Common myeloid progenitor, CD34-positive (primary cell): Measurements from ENCODE around the gene S100A10.

Experiments used
- CTCF ChIA-PET: fragments of 350-600 bp; sonication (Branson Sonifier 250); formaldehyde crosslinking; loops from one replicate; lab custom pipeline; 2021; ENCODE audit warnings: antibody characterized with exemption; lab: Charles Lee
- POLR2A ChIA-PET: fragments of 350-600 bp; sonication (Branson Sonifier 250); formaldehyde crosslinking; loops from one replicate; lab custom pipeline; 2021; ENCODE audit warnings: antibody characterized with exemption; lab: Charles Lee
- DNase-seq, 3 donors: peaks; one replicate each; pipeline versions ENCODE4 v3.0.0 to v3.0.0-alpha.2; 2013
- H3K27ac ChIP-seq, 2 experiments: 1 replicate in 1 of 2; 2 replicates in 1 of 2; pipeline ENCODE4 v1.7.0; 2013; ENCODE audit warnings: inconsistent platforms in 2 of 2, low read length in 2 of 2, mild to moderate bottlenecking in 2 of 2, low read depth in 1 of 2, moderate library complexity in 1 of 2; ENCODE audit not compliant: severe bottlenecking in 2 of 2, insufficient read depth in 1 of 2, poor library complexity in 1 of 2
- H3K27me3 ChIP-seq, 5 experiments: replicated peaks in 2 of 5; 1 replicate in 3 of 5; 2 replicates in 2 of 5; pipeline versions ENCODE4 v1.6.1 to v1.7.0; 2013; ENCODE audit warnings: low read length in 4 of 5, mild to moderate bottlenecking in 2 of 5, moderate library complexity in 2 of 5, inconsistent platforms in 1 of 5; ENCODE audit not compliant: insufficient read depth in 5 of 5, control insufficient read depth in 4 of 5
- H3K36me3 ChIP-seq, 4 experiments: 1 replicate in 2 of 4; 2 replicates in 2 of 4; pipeline versions ENCODE4 v1.6.1 to v1.7.0; 2013; ENCODE audit warnings: low read length in 3 of 4, control low read depth in 1 of 4, mild to moderate bottlenecking in 1 of 4; ENCODE audit not compliant: control insufficient read depth in 4 of 4, insufficient read depth in 4 of 4
- H3K4me1 ChIP-seq, 4 experiments: 1 replicate in 3 of 4; 2 replicates in 1 of 4; pipeline versions ENCODE4 v1.6.1 to v1.7.1; 2013; ENCODE audit warnings: low read length in 3 of 4, mild to moderate bottlenecking in 3 of 4, control low read depth in 1 of 4, inconsistent platforms in 1 of 4, moderate library complexity in 1 of 4; ENCODE audit not compliant: control insufficient read depth in 4 of 4, insufficient read depth in 4 of 4; ENCODE audit errors: control extremely low read depth in 1 of 4
- H3K4me3 ChIP-seq, 7 experiments: 1 replicate in 4 of 7; 2 replicates in 3 of 7; pipeline versions ENCODE4 v1.5.1 to v1.7.0; 2013; ENCODE audit warnings: mild to moderate bottlenecking in 7 of 7, low read length in 6 of 7, moderate library complexity in 6 of 7, inconsistent platforms in 2 of 7, low read depth in 2 of 7, control low read depth in 1 of 7; ENCODE audit not compliant: insufficient read depth in 4 of 7, control insufficient read depth in 1 of 7; ENCODE audit errors: extremely low read depth in 1 of 7
- H3K9me3 ChIP-seq, 5 experiments: 1 replicate in 4 of 5; 2 replicates in 1 of 5; pipeline versions ENCODE4 v1.6.1 to v1.7.1; 2013; ENCODE audit warnings: low read length in 4 of 5, mild to moderate bottlenecking in 2 of 5, inconsistent platforms in 1 of 5, low read depth in 1 of 5, moderate library complexity in 1 of 5; ENCODE audit not compliant: control insufficient read depth in 4 of 5, insufficient read depth in 2 of 5; ENCODE audit errors: control extremely low read depth in 1 of 5
- WGBS: methylation state at CpG from one replicate; pipeline ENCODE4 v1.1.5; 2013; ENCODE audit not compliant: insufficient coverage; 5-methylcytosine and 5-hydroxymethylcytosine counted together

The S100A10 gene

DNA sequence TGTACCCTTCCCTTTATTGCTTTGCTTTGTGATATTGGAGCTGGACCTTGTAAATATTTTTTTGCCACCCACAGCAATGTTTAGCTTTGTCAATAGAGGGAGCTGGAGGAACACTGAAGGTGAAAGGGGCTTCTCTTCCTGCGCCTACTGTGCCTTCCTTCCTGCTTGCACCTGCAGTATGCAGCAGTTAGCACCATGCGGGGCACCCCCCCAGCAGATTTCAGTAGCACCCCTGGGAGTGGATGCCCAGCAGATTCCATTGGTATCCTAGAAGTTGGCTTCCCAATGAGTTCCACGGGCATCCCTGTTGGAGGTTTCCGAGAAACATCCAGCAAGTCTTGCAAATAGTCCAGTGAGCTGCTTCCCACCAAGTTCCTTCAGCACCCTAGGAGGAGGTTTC is 25.6 kb downstream of the S100A10 start:
- Histone ChIP-seq H3K4me1 (peaks cover 0 to 25% (median 16%) of the 10 kb centered on the region in 4 experiments), H3K36me3 (no peaks in the 10 kb centered on the region), H3K27me3 (peaks cover 0 to 2% (median 0%) of the 10 kb centered on the region in 5 experiments), H3K9me3 (no peaks in the 10 kb centered on the region), H3K4me3 (no peak overlapping the region), H3K27ac (no peak overlapping the region)
- 41% methylated on average over 4 of the region's 4 CpGs for WGBS
- CTCF ChIA-PET, result interaction anchor here (0.6 to 11.1 kb wide), 19 partner anchors 16 to 1685 kb away, joined by 3 to 162 read pairs (median 5); partner anchors contain the start of gene CIART
- POLR2A ChIA-PET, result interaction anchor here (0.7 to 1.1 kb wide), 2 partner anchors 32 to 34 kb away, joined by 4 to 8 read pairs; no protein-coding TSS in a partner anchor
- DNase-seq, result peak; percentile 48 to 66 (median 55)

GRCh38 chr1:151967091-151967490 is 26.6 kb downstream of the S100A10 start:
- POLR2A ChIA-PET, result interaction anchor here (1.1 kb wide), 1 partner anchor 35 kb away, joined by 8 read pairs; no protein-coding TSS in a partner anchor
- CTCF ChIA-PET, result interaction anchor here (0.9 to 11.1 kb wide), 13 partner anchors 15 to 85 kb away, joined by 3 to 162 read pairs (median 8); no protein-coding TSS in a partner anchor
- WGBS, result no CpG with 5 or more reads among the region's 1 CpG

DNA sequence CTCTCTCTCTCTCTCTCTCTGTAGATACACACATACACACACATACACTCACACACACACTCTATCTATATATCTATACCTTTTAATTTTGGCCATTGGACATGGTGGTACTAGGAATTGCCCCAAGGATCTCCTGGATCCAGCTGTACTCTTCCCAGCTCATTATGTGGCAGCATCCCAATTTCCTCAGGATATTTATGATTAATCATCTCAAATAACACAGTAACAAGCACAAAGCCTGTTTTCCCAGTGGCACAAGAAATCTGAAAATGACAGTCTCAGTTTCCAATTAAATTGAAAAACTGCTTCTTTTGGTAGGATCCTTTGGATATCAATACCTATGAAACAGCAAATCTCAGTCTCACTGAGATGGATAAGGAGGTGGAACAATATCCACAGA is 27.6 kb downstream of the S100A10 start:
- Histone ChIP-seq H3K36me3 (no peaks in the 10 kb centered on the region), H3K27me3 (peaks cover 0 to 2% (median 0%) of the 10 kb centered on the region in 5 experiments), H3K27ac (no peak overlapping the region), H3K4me3 (no peak overlapping the region), H3K4me1 (peaks cover 0 to 23% (median 10%) of the 10 kb centered on the region in 4 experiments), H3K9me3 (no peaks in the 10 kb centered on the region)
- no peak for DNase-seq
- POLR2A ChIA-PET, result no interaction called here
- CTCF ChIA-PET, result interaction anchor here (8.2 to 11.1 kb wide), 3 partner anchors 19 to 34 kb away, joined by 103 to 162 read pairs (median 141); no protein-coding TSS in a partner anchor

More at GRCh38 chr1:151967091-151967490, 26.6 kb downstream of the S100A10 start:
- Histone ChIP-seq H3K4me1 (peaks cover 0 to 19% (median 10%) of the 10 kb centered on the region in 4 experiments), H3K27ac (no peak overlapping the region), H3K36me3 (no peaks in the 10 kb centered on the region), H3K9me3 (no peaks in the 10 kb centered on the region), H3K4me3 (no peak overlapping the region), H3K27me3 (peaks cover 0 to 2% (median 0%) of the 10 kb centered on the region in 5 experiments)
- DNase-seq, result no peak

DNA sequence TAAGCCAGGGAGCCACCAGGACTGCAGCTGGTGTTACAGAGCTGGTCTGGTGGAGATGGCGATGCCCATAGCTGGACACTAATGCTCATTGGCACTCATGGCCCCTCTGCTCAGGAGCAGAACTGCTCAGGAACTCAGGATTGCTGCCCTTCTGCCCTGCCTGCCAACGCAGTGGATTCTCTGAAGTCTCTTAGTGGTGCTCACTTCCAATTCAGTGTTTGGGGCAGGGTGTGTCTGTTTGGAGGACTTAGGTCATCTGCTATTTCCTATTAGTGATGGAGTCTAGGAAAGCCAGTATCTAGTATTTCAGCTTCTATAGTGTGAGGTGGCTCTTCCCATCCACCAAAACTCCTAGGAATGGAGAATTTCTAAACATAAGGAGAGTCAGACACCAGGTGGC is 29.1 kb downstream of the S100A10 start:
- Histone ChIP-seq H3K4me1 (peaks cover 0 to 31% (median 15%) of the 10 kb centered on the region in 4 experiments), H3K36me3 (no peaks in the 10 kb centered on the region), H3K9me3 (no peaks in the 10 kb centered on the region), H3K27ac (no peak overlapping the region), H3K27me3 (peaks cover 0 to 2% (median 0%) of the 10 kb centered on the region in 5 experiments), H3K4me3 (no peak overlapping the region)
- CTCF ChIA-PET, result interaction anchor here (1.3 to 11.1 kb wide), 5 partner anchors 10 to 35 kb away, joined by 3 to 162 read pairs (median 103); no protein-coding TSS in a partner anchor
- WGBS, result 100% methylated on average over 1 of the region's 2 CpGs
- POLR2A ChIA-PET, result no interaction called here
- DNase-seq, result no peak

DNA sequence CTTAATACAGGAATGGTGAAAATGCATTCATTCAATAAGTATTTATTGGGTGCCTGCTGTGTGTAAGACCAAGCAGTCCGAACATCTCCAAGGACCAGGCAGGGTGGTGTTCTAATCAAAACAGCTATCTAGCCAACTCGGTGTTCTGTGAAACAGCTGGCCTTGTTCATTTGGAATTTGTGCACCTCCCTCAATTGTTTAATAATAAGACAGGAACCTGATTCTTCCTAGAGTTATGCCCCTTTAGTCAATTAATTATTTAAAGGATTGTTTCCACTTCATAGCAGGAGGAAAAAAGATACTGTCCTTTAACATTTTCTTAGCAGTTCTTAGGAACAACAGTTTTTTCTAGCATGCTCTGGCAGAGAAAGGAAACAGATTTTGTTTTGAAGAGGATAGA is 30.4 kb downstream of the S100A10 start:
- H3K36me3 ChIP-seq, result no peaks in the 10 kb centered on the region
- H3K4me3 ChIP-seq, result no peak overlapping the region
- DNase-seq, result no peak
- 100% methylated on average over 2 of the region's 2 CpGs for WGBS
- POLR2A ChIA-PET, result no interaction called here
- H3K9me3 ChIP-seq, result no peaks in the 10 kb centered on the region
- H3K4me1 ChIP-seq, result peaks cover 0 to 21% (median 11%) of the 10 kb centered on the region in 4 experiments
- peaks cover 0 to 2% (median 0%) of the 10 kb centered on the region in 5 experiments for H3K27me3 ChIP-seq
- CTCF ChIA-PET, result interaction anchor here (8.2 to 11.1 kb wide), 3 partner anchors 21 to 36 kb away, joined by 103 to 162 read pairs (median 141); no protein-coding TSS in a partner anchor
- H3K27ac ChIP-seq, result no peak overlapping the region

DNA sequence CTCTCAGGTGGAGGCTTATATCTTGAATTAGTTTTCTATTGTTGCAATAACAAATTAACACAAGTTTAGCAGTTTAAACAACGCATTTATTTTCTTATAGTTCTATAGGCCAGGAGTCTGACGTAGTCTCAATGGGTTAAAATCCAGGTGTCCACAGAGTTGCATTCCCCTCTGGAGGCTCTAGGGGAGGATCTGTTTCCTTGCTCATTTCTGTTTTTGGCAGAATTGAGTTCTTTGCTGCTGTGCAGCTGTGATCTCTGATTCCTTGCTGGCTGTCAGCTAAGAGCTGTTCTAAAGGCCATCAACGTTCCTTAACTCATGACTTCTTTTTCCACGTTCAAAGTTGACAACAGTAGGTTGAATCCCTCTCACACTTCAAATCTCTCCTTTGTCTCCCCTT is 31.8 kb downstream of the S100A10 start:
- no peak overlapping the region for H3K4me3 ChIP-seq
- peaks cover 0 to 2% (median 0%) of the 10 kb centered on the region in 5 experiments for H3K27me3 ChIP-seq
- peaks cover 0 to 13% (median 5%) of the 10 kb centered on the region in 4 experiments for H3K4me1 ChIP-seq
- no peaks in the 10 kb centered on the region for H3K9me3 ChIP-seq
- no peak overlapping the region for H3K27ac ChIP-seq
- ChIA-PET CTCF (interaction anchor here (0.8 to 11.1 kb wide), 2 partner anchors 18 to 38 kb away, joined by 3 to 162 read pairs; no protein-coding TSS in a partner anchor), POLR2A (no interaction called here)
- DNase-seq, result no peak
- no peaks in the 10 kb centered on the region for H3K36me3 ChIP-seq
- WGBS, result 92% methylated on average over 3 of the region's 4 CpGs
